B cell (primary cell): ENCODE measurements around the gene TMEM53. TPM values are rescaled to one million over a fixed set of nuclear protein-coding genes. Genes with fewer than 3 reads are reported as not detected.

Source experiments
- ATAC-seq: fragments of 200-7000 bp; cut with Tn5 transposase; one replicate; pipeline ENCODE4 v1.10.0; 2021; ENCODE audit warnings: low read depth, mild to moderate bottlenecking, moderate number of reproducible peaks, moderate library complexity
- CTCF ChIA-PET: fragments of 350-600 bp; sonication (Branson Sonifier 250); formaldehyde crosslinking; loops from one replicate; lab custom pipeline; 2021; ENCODE audit warnings: antibody characterized with exemption, inconsistent platforms; lab: Charles Lee
- POLR2A ChIA-PET: fragments of 350-600 bp; sonication (Branson Sonifier 250); formaldehyde crosslinking; loops from one replicate; lab custom pipeline; 2021; ENCODE audit warnings: antibody characterized with exemption; lab: Charles Lee
- DNase-seq: peaks from one replicate; pipeline ENCODE4 v3.0.0; 2013
- H2AFZ ChIP-seq: 2 replicates; pipeline ENCODE4 v1.6.1; 2012; ENCODE audit warnings: mild to moderate bottlenecking, low read depth, low read length; ENCODE audit not compliant: insufficient read depth, poor library complexity, severe bottlenecking
- H3K27ac ChIP-seq, 2 donors: 1 replicate in 1 of 2; 2 replicates in 1 of 2; pipeline ENCODE4 v1.5.1; 2012 to 2013; ENCODE audit warnings: low read length in 2 of 2, mild to moderate bottlenecking in 2 of 2, moderate library complexity in 1 of 2
- H3K27me3 ChIP-seq, 4 experiments: fragments of 200-600 bp in 1 of 4; sonication (generic) in 1 of 4; replicated peaks in 1 of 4; 1 replicate in 2 of 4; 2 replicates in 2 of 4; pipeline versions ENCODE4 v1.6.1 to v1.7.0; 2013 to 2016; ENCODE audit warnings: low read length in 3 of 4, mild to moderate bottlenecking in 2 of 4, mixed read lengths in 1 of 4, moderate library complexity in 1 of 4; ENCODE audit not compliant: insufficient read depth in 4 of 4, control insufficient read depth in 3 of 4; ENCODE audit errors: control extremely low read depth in 1 of 4
- H3K36me3 ChIP-seq, 2 experiments: replicated peaks in 1 of 2; 1 replicate in 1 of 2; 2 replicates in 1 of 2; pipeline versions ENCODE4 v1.6.1 to v1.7.1; 2013; ENCODE audit warnings: low read length in 1 of 2; ENCODE audit not compliant: insufficient read depth in 2 of 2, control insufficient read depth in 1 of 2; ENCODE audit errors: control extremely low read depth in 1 of 2, extremely low read depth in 1 of 2
- H3K4me1 ChIP-seq, 2 donors: fragments of 200-600 bp in 1 of 2; sonication (generic) in 1 of 2; 1 replicate in 1 of 2; 2 replicates in 1 of 2; pipeline versions ENCODE4 v1.5.1 to v1.6.1; 2013 to 2017; ENCODE audit warnings: low read length in 2 of 2; ENCODE audit not compliant: control insufficient read depth in 2 of 2, insufficient read depth in 2 of 2
- H3K4me2 ChIP-seq: replicated peaks from 2 replicates; pipeline ENCODE3; 2012; ENCODE audit warnings: mild to moderate bottlenecking, low read depth, low read length; ENCODE audit not compliant: poor library complexity, severe bottlenecking
- H3K4me3 ChIP-seq, 5 experiments: fragments of 200-600 bp in 1 of 5; sonication (generic) in 1 of 5; 1 replicate in 3 of 5; 2 replicates in 2 of 5; pipeline versions ENCODE4 v1.5.1 to v1.7.0; 2011 to 2016; ENCODE audit warnings: low read length in 4 of 5, mild to moderate bottlenecking in 4 of 5, low read depth in 2 of 5, control low read depth in 1 of 5, moderate library complexity in 1 of 5; ENCODE audit not compliant: insufficient read depth in 1 of 5; ENCODE audit errors: control extremely low read depth in 1 of 5, extremely low read depth in 1 of 5
- H3K79me2 ChIP-seq: fragments of 200-600 bp; sonication (generic); one replicate; pipeline ENCODE4 v1.6.0; 2016; ENCODE audit warnings: low read length; ENCODE audit not compliant: control insufficient read depth, insufficient read depth
- H3K9ac ChIP-seq: fragments of 200-600 bp; sonication (generic); 2 replicates; pipeline ENCODE4 v1.6.1; 2017; ENCODE audit warnings: mild to moderate bottlenecking, low read length, moderate library complexity
- H3K9me3 ChIP-seq, 3 donors: one replicate each; pipeline versions ENCODE4 v1.6.1 to v1.7.1; 2013; ENCODE audit warnings: low read length in 2 of 3; ENCODE audit not compliant: control insufficient read depth in 2 of 3, insufficient read depth in 1 of 3; ENCODE audit errors: control extremely low read depth in 1 of 3
- H4K20me1 ChIP-seq: 2 replicates; pipeline ENCODE4 v1.6.0; 2012; ENCODE audit warnings: mild to moderate bottlenecking, low read length; ENCODE audit not compliant: insufficient read depth, control insufficient read depth, poor library complexity, severe bottlenecking
- H3K27ac Mint-ChIP-seq: one replicate; pipeline ENCODE4 v1.8.0; 2021; ENCODE audit warnings: mixed read lengths
- H3K27me3 Mint-ChIP-seq: one replicate; pipeline ENCODE4 v1.8.0; 2021; ENCODE audit warnings: mixed read lengths
- H3K4me1 Mint-ChIP-seq: one replicate; pipeline ENCODE4 v1.8.0; 2021; ENCODE audit warnings: mixed read lengths
- H3K4me3 Mint-ChIP-seq: one replicate; pipeline ENCODE4 v1.8.0; 2021; ENCODE audit warnings: mixed read lengths
- H3K9me3 Mint-ChIP-seq: one replicate; pipeline ENCODE4 v1.8.0; 2022; ENCODE audit warnings: mixed read lengths; ENCODE audit not compliant: insufficient read depth
- CTCF ChIP-seq: fragments of 200-600 bp; IDR thresholded peaks from one replicate; pipeline ENCODE4 v1.8.0; 2022; ENCODE audit warnings: antibody characterized with exemption, mild to moderate bottlenecking
- EZH2 ChIP-seq: IDR thresholded peaks from 2 replicates; pipeline ENCODE4 v1.6.1; 2012; ENCODE audit warnings: borderline replicate concordance, low read depth, mild to moderate bottlenecking, moderate library complexity, low read length; ENCODE audit not compliant: insufficient read depth, poor library complexity, severe bottlenecking
- WGBS: methylation state at CpG from one replicate; pipeline ENCODE4 v1.1.5; 2013; ENCODE audit warnings: missing lambda C conversion rate; ENCODE audit not compliant: insufficient coverage; 5-methylcytosine and 5-hydroxymethylcytosine counted together
- intact Hi-C: fragments of 100-400 bp; cut with micrococcal nuclease; formaldehyde crosslinking; loops from one replicate; pipeline ENCODE4 v1.10.0; 2022
- polyA plus RNA-seq: library from polyadenylated mRNA; depleted of rRNA; stranded (reverse); fragments of >200 nt; gene quantifications from 2 replicates; pipeline ENCODE4 v1.2.3, GENCODE V29; 2012
- total RNA-seq, 2 donors: library from RNA; stranded (reverse); fragments of 120-200 nt in 1 of 2; gene quantifications; 1 replicate in 1 of 2; 2 replicates in 1 of 2; pipeline versions ENCODE4 v1.2.3 to v1.2.4, GENCODE V29; 2013 to 2022

The TMEM53 gene
- total and polyA plus RNA-seq, 2 donors (not counting 1 experiment from before 2014, with no cell fraction given): 6.5 to 6.8 TPM

GRCh38 chr1:44694863-44695478 lies 20.7 kb upstream of the TMEM53 start:
- peak; percentile 79 for ATAC-seq
- Mint-ChIP-seq H3K9me3 (no peaks in the 10 kb centered on the region), H3K27ac (peak overlapping the region; percentile 79), H3K4me3 (peak overlapping the region; percentile 47), H3K27me3 (no peaks in the 10 kb centered on the region), H3K4me1 (peaks cover 45% of the 10 kb centered on the region)
- H3K4me3 ChIP-seq: no peak overlapping the region
- H2AFZ ChIP-seq: peak overlapping the region; percentile 16
- no peaks in the 10 kb centered on the region for H3K27me3 ChIP-seq
- peaks cover 44% of the 10 kb centered on the region in 2 donors for H3K4me1 ChIP-seq
- TF ChIP-seq EZH2 (no peak), CTCF (no peak)
- ChIA-PET POLR2A (interaction anchor here (1.1 to 1.4 kb wide), 3 partner anchors 20 to 80 kb away, joined by 3 to 4 read pairs (median 3); partner anchors contain the start of genes ARMH1 and RPS8), CTCF (interaction anchor here (1.2 to 4.4 kb wide), 4 partner anchors 12 to 118 kb away, joined by 3 to 23 read pairs (median 9); no protein-coding TSS in a partner anchor)
- H3K36me3 ChIP-seq: peaks cover 0 to 2% of the 10 kb centered on the region in 2 experiments
- H3K9me3 ChIP-seq: no peaks in the 10 kb centered on the region
- peak overlapping the region; percentile 39 for H3K4me2 ChIP-seq
- peak overlapping the region in 1 of 2 donors; percentile 12 for H3K27ac ChIP-seq
- 3% methylated on average over 5 of the region's 7 CpGs for WGBS
- intact Hi-C loops: loop anchor here (1.0 kb wide), 1 partner anchor 21 kb away; the partner anchor contains the start of genes ARMH1 and TMEM53
- no peaks in the 10 kb centered on the region for H4K20me1 ChIP-seq
- DNase-seq: peak; percentile 69
- no peak overlapping the region for H3K9ac ChIP-seq
- peaks cover 5% of the 10 kb centered on the region for H3K79me2 ChIP-seq

GRCh38 chr1:44693900-44694299 lies 19.6 kb upstream of the TMEM53 start:
- H3K27me3 ChIP-seq: no peaks in the 10 kb centered on the region
- H3K4me3 ChIP-seq: no peak overlapping the region
- no peak for TF ChIP-seq EZH2
- TF ChIP-seq CTCF: no peak
- ChIA-PET CTCF (no interaction called here), POLR2A (no interaction called here)
- peaks cover 44% of the 10 kb centered on the region in 2 donors for H3K4me1 ChIP-seq
- intact Hi-C loops: no loop called here
- no peaks in the 10 kb centered on the region for H3K9me3 Mint-ChIP-seq
- no peak overlapping the region for H3K4me2 ChIP-seq
- peaks cover 45% of the 10 kb centered on the region for H3K4me1 Mint-ChIP-seq
- H4K20me1 ChIP-seq: no peaks in the 10 kb centered on the region
- no peak overlapping the region for H3K4me3 Mint-ChIP-seq
- ATAC-seq (no peak), DNase-seq (no peak)
- WGBS: 100% methylated on average over 1 of the region's 3 CpGs
- H3K9ac ChIP-seq: no peak overlapping the region
- H3K9me3 ChIP-seq: no peaks in the 10 kb centered on the region
- H3K27ac Mint-ChIP-seq: peak overlapping the region; percentile 26
- peaks cover 5% of the 10 kb centered on the region for H3K79me2 ChIP-seq
- H3K27me3 Mint-ChIP-seq: no peaks in the 10 kb centered on the region
- no peak overlapping the region for H3K27ac ChIP-seq
- no peak overlapping the region for H2AFZ ChIP-seq
- H3K36me3 ChIP-seq: peaks cover 0 to 2% of the 10 kb centered on the region in 2 experiments
